Natural killer cell treated with Interleukin-12 subunit alpha and Interleukin-12 subunit beta and Interleukin-15 and Interleukin-18, amount 100 ng/mL, for 72 hours (primary cell): ENCODE data around the gene C16orf74. TPM values are rescaled to one million over a fixed set of nuclear protein-coding genes. Genes with fewer than 3 reads are reported as not detected.

Experiments
- ATAC-seq, 2 donors: fragments of 150-1000 bp; cut with Tn5 transposase in 1 of 2; sonication (Bioruptor Pico), chemical (Tn5 transposase) in 1 of 2; 2 replicates each; pipeline ENCODE4 v1.10.0; 2021
- DNase-seq: peaks from one replicate; pipeline ENCODE4 v3.0.0; 2022; ENCODE audit warnings: low spot score
- H3K27ac Mint-ChIP-seq, 2 donors: 1 replicate in 1 of 2; 2 replicates in 1 of 2; pipeline ENCODE4 v1.8.0; 2022; ENCODE audit warnings: mixed read lengths in 2 of 2, mild to moderate bottlenecking in 1 of 2, moderate library complexity in 1 of 2
- H3K27me3 Mint-ChIP-seq, 2 donors: 1 replicate in 1 of 2; 2 replicates in 1 of 2; pipeline ENCODE4 v1.8.0; 2022; ENCODE audit warnings: mixed read lengths in 2 of 2
- H3K36me3 Mint-ChIP-seq: one replicate; pipeline ENCODE4 v1.8.0; 2022; ENCODE audit warnings: mixed read lengths
- H3K4me1 Mint-ChIP-seq, 2 donors: 1 replicate in 1 of 2; 2 replicates in 1 of 2; pipeline ENCODE4 v1.8.0; 2022; ENCODE audit warnings: low read depth in 2 of 2, mixed read lengths in 2 of 2, mild to moderate bottlenecking in 1 of 2
- H3K4me3 Mint-ChIP-seq: one replicate; pipeline ENCODE4 v1.8.0; 2022; ENCODE audit warnings: mixed read lengths
- H3K9me3 Mint-ChIP-seq: 2 replicates; pipeline ENCODE4 v1.8.0; 2022; ENCODE audit warnings: mixed read lengths
- total RNA-seq, 2 donors: library from RNA; stranded (reverse); gene quantifications; one replicate each; pipeline ENCODE4 v1.2.3, GENCODE V29; 2022

C16orf74 gene
- total RNA-seq, 2 donors from 2014 or later: not detected

DNA sequence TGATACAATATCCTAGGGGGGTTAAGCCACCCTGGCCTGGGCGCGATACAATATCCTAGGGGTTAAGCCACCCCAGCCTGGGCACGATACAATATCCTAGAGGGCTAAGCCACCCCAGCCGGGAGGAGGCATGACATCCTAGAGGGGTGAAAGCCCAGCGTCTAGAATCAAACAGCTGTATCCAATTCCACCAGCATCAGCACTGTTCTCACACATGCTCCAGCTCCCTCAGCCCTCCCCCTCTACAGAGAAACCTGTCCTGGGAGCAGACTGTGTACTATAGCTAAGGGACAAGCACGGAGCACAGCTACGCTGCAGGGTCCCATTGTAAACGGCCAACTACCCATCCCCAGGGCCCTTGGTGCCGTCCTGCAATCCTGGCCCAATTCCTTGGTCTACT is 68.4 kb downstream of the C16orf74 start:
- Mint-ChIP-seq H3K9me3 (no peaks in the 10 kb centered on the region), H3K4me1 (peaks cover 20 to 26% of the 10 kb centered on the region in 2 donors), H3K4me3 (no peak overlapping the region), H3K27me3 (no peaks in the 10 kb centered on the region), H3K27ac (no peak overlapping the region), H3K36me3 (peaks cover 4% of the 10 kb centered on the region)
- DNase-seq (no peak), ATAC-seq (no peak)

DNA sequence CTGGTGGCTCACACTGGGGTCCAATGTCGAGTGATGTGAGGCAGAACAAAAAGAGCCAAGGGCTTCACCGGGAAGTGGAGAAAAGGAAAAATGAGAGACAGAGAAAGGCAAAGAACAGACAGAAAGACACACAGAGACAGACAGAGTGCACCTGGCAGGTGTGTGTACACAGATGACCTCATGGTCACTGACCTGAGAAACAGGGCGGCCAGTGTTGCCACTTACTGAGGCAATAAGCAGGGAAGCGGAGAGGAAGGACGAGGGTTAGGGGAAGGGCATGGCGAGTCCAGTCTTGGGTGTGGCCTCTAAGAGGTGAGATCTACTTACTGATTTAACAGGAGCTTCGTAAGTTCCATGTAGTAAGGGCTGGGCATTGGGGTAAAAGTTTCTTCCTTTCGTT is 69.6 kb downstream of the C16orf74 start:
- no peaks in the 10 kb centered on the region for H3K9me3 Mint-ChIP-seq
- H3K27me3 Mint-ChIP-seq: no peaks in the 10 kb centered on the region
- H3K4me3 Mint-ChIP-seq: no peak overlapping the region
- H3K27ac Mint-ChIP-seq: no peak overlapping the region
- ATAC-seq (no peak), DNase-seq (no peak)
- peaks cover 4% of the 10 kb centered on the region for H3K36me3 Mint-ChIP-seq
- H3K4me1 Mint-ChIP-seq: peaks cover 17 to 20% of the 10 kb centered on the region in 2 donors

DNA sequence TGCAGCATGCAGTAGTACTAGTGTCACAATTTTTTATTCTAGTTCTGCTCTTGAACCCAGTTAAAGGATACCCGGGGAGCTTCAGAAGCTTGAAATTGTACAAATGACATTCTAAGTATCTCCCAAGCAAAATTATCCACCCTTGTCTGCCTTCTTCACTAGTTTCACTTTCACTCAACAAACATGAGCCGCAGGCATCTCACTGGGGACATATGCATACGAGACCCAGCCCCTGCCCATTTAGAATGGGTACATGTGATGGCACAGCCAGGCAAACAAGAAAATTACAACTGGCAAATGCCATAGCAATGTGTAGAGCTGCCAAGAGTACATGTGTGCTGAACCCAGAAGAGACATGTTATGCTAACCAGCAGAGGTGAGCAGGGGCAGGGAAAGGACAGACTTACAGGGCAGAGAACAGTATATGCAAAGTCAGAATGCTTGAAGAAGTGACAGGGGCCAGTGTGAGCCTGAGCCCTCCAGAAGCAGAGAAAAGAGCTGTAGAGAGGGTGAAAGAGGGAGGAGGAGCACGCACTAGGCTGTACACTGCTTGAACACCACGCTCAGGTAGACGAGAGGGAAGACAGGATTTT is 70.4 kb downstream of the C16orf74 start:
- Mint-ChIP-seq H3K9me3 (no peaks in the 10 kb centered on the region), H3K36me3 (peaks cover 7% of the 10 kb centered on the region), H3K4me3 (no peak overlapping the region), H3K27me3 (no peaks in the 10 kb centered on the region), H3K27ac (peak overlapping the region; percentile 58 to 61), H3K4me1 (peaks cover 16 to 20% of the 10 kb centered on the region in 2 donors)
- DNase-seq (no peak), ATAC-seq (no peak)

DNA sequence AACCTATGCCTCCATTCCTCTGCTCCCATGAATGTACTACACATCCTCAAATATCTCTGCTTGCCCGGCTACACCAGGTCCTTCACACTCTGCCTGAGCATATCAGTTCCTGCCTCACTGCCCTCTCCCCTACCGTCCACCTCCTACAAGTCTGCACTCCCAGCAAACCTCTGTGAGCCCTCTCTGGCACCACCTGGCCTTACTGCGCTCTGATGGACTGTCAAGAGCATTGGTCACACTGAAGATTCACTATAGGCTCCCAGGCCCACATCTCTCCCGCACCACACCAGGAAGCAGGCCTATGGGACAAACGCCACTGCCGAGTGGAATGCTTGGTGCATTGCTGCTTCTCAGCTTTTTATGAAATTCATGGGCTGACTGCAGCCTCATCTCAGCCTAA is 71.0 kb downstream of the C16orf74 start:
- H3K4me3 Mint-ChIP-seq: no peak overlapping the region
- H3K27ac Mint-ChIP-seq: peak overlapping the region; percentile 58 to 61

DNA sequence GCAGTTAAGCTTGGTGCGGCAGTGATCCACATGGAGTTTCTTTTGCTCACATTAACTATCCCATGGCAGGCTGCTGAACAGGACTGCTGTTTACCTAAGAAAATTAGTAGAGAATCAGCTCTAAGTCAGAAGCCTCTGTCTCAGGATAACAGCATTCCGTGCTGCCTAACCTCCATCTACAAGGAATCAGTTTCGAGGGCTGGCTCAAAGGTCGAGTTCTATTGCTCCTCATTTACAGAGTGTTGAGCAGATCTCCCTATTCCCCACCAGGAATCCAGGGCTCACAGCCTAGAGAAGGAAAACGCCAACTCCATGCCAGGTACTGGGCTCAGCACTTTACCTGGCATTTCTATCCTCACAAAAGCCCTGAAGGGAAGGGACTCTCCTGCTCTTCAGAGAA is 72.1 kb downstream of the C16orf74 start:
- ATAC-seq: no peak
- no peak for DNase-seq
- no peak overlapping the region for H3K27ac Mint-ChIP-seq
- H3K4me1 Mint-ChIP-seq: peaks cover 16 to 23% of the 10 kb centered on the region in 2 donors
- H3K36me3 Mint-ChIP-seq: peaks cover 16% of the 10 kb centered on the region
- no peaks in the 10 kb centered on the region for H3K27me3 Mint-ChIP-seq
- H3K4me3 Mint-ChIP-seq: no peak overlapping the region
- no peaks in the 10 kb centered on the region for H3K9me3 Mint-ChIP-seq

More for the DNA sequence above, 71.0 kb downstream of the C16orf74 start:
- H3K27me3 Mint-ChIP-seq: no peaks in the 10 kb centered on the region
- H3K36me3 Mint-ChIP-seq: peaks cover 13% of the 10 kb centered on the region
- ATAC-seq (no peak), DNase-seq (no peak)
- no peaks in the 10 kb centered on the region for H3K9me3 Mint-ChIP-seq
- H3K4me1 Mint-ChIP-seq: peaks cover 16 to 23% of the 10 kb centered on the region in 2 donors

DNA sequence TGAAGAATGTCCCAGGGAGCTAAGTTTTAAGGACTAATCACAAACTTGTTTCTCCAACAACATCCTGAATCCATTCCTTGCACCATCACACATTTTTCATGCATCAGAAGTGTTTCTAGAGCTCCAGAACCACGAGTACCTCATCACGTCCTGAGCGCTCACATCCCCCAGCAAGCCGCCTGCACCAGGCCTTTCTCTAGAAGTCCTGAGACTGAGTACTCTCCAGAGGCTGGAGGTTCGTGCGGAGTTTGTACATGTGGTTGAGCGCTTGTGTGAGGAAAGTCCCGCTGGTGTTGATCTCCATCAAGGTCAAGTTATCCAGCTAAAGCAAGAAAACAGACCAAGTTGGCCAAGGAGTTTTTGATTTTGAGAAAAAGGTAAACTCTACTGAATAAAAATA is 72.9 kb downstream of the C16orf74 start:
- Mint-ChIP-seq H3K36me3 (peaks cover 16% of the 10 kb centered on the region), H3K4me1 (peaks cover 16 to 19% of the 10 kb centered on the region in 2 donors), H3K27me3 (no peaks in the 10 kb centered on the region), H3K9me3 (no peaks in the 10 kb centered on the region), H3K27ac (no peak overlapping the region), H3K4me3 (no peak overlapping the region)
- ATAC-seq: no peak
- no peak for DNase-seq

DNA sequence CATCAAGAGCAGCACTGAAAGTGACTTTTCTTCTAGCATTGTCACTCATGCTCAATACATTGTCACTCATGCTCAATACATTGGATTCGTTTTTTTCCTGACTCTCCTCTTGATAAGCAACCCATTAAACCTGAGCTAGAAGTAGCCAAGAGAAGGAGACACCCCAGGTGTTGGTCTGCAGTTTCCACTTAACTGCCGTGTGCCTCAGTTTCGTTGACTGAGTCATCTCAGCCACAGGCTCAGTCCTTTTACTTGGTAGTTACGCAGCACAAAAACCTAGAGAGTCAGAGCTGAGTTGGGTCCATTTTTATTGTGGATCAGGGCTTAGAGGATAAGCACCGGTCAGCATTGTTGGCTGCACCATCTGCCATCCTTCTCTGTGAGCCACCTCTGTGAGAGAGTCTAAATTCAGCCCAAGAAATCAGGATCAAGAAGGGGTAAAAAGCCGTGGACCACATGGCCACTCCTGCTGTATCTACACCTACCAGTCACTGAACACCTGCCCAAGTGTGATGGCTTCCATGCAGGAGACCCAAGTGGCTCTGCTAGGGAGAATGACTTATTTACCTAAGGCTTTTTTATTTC is 73.4 kb downstream of the C16orf74 start:
- H3K4me1 Mint-ChIP-seq: peaks cover 16 to 19% of the 10 kb centered on the region in 2 donors
- no peak overlapping the region for H3K4me3 Mint-ChIP-seq
- H3K9me3 Mint-ChIP-seq: no peaks in the 10 kb centered on the region
- H3K36me3 Mint-ChIP-seq: peaks cover 20% of the 10 kb centered on the region
- DNase-seq: no peak
- no peaks in the 10 kb centered on the region for H3K27me3 Mint-ChIP-seq
- ATAC-seq: no peak
- H3K27ac Mint-ChIP-seq: no peak overlapping the region

DNA sequence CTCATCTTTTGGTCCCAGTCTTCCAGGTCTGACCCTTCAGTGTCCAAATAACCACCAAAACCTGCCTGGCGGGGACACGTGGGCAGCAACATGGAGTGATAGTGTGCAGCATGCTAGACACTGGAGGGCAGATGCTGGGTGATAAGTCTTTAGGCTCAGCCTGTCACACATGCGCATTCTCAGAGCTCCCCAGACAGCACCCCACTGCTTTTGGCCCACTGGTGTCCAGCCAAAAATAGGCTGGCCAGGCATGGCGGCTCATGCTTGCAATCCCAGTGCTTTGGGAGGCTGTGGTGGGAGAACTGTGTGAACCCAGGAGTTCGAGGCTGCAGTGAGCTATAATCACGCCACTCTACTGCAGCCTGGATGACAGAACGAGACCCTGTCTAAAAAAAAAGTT is 74.4 kb downstream of the C16orf74 start:
- DNase-seq: no peak
- Mint-ChIP-seq H3K27ac (no peak overlapping the region), H3K27me3 (no peaks in the 10 kb centered on the region), H3K4me3 (no peak overlapping the region), H3K36me3 (peaks cover 20% of the 10 kb centered on the region), H3K4me1 (peaks cover 16 to 19% of the 10 kb centered on the region in 2 donors), H3K9me3 (no peaks in the 10 kb centered on the region)
- ATAC-seq: no peak

DNA sequence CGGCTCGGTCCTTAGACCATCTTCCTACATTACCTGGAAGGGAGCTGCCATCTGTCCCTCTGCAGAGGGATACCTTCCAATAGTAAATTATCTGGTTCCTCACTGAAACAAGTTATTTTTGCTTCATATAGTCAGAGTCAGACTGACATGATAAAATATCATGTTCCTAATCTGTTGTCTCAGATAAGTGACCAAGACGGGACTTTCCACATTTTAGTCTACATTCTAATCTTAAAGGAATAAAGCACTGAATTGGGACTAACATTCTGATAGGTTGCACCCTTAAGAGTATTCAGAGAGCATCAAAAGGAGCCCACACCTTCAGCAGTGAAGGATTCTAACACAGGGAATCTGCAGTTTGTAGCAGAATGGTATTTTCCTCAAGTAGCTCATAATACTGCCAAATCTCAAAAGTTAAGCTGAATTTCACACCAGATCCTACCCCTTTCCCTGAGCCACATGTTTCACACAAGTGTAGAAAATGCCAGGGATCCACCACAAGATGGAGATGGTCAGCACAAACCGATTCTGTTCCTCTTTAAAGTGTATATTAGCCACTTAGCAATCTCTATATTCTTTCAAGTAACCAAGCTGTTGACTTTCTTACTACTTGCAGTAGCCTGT is 75.5 kb downstream of the C16orf74 start:
- Mint-ChIP-seq H3K4me3 (no peak overlapping the region), H3K9me3 (no peaks in the 10 kb centered on the region), H3K36me3 (peaks cover 23% of the 10 kb centered on the region), H3K27me3 (no peaks in the 10 kb centered on the region), H3K27ac (peak overlapping the region in 1 of 2 donors; percentile 56), H3K4me1 (peaks cover 8 to 9% of the 10 kb centered on the region in 2 donors)
- DNase-seq (no peak), ATAC-seq (no peak)

DNA sequence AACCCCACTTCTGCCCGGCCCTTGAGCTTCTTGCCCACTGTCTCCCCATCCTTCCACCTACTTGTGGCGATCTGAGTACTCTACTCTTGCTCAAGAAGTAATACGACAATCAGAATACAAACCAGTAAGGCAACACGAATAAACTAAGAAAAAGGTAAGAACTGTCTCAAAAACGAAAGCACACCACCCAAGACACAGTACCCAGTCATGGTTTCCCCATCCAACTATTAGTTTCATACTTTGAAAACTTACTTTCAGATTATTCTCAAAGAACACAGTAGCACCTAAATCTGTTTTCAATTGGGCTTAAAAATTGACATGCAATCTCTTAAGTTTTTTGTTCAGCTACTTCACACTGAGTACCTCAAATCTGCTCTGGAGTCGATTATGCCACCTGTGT is 76.1 kb downstream of the C16orf74 start:
- Mint-ChIP-seq H3K27ac (peak overlapping the region in 1 of 2 donors; percentile 56), H3K4me1 (peaks cover 3 to 6% of the 10 kb centered on the region in 2 donors), H3K9me3 (no peaks in the 10 kb centered on the region), H3K36me3 (peaks cover 27% of the 10 kb centered on the region), H3K4me3 (no peak overlapping the region), H3K27me3 (no peaks in the 10 kb centered on the region)
- ATAC-seq (no peak), DNase-seq (no peak)

DNA sequence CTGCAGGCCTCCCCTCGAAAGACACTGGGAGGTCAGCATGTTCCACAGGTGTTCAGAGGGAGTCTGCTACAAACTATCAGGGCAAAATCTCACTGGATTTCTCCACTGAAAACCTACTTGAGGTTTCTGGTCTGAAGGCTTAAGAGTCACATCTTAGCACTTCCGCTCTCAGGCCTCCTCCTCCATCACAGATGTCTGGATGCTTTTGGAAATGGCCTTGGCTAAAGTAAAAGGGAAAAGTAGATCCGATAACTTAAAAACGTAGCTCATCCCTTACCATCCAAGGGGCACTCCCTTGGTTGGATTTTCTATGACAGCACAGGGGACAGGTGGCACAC is 76.5 kb downstream of the C16orf74 start:
- no peak for ATAC-seq
- peaks cover 0 to 3% of the 10 kb centered on the region in 2 donors for H3K4me1 Mint-ChIP-seq

DNA sequence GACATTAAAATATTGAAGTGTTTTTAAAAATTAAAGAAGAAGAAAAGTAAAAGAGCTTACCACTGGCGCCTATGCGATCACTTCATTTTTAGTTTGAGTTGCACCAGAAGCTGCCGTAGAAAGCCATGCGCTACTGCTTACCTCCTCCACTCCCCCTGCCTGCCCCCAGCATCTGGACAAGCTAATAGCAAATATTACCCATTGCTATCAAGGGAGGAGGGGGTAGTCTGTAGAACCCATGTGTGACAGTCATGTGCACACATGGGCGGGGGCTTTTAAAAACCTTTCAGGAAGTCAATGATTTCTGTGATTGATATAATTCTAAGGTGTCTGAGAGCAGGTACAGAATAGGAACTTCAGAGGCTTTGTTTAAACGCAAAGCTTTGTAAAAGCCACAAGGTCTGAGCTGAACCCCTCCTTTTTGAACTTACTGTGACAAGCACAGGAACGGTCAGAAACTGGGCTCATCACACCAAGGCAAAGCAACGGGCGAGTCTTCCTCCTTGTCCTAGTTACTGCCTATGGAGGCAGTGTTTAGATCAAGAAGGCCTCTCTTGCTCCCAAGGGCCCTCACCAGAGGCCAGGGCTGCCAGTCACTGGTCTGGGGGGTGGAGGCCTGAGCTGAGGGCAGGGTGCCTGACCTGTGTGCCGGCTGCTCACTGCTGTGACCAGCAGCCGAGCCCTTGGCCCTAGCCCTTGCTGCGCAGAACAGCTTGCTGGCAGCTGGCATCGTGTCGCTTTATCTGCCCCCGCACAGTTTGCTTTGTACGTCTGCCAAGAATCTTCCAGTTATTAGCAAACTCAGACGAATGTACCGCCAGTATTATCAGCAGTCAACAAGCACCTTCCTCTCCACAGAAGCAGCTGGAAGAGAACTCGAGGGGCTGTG is 77.1 kb downstream of the C16orf74 start:
- Mint-ChIP-seq H3K27me3 (no peaks in the 10 kb centered on the region), H3K4me1 (peaks cover 0 to 3% of the 10 kb centered on the region in 2 donors), H3K4me3 (no peak overlapping the region), H3K9me3 (no peaks in the 10 kb centered on the region), H3K27ac (no peak overlapping the region), H3K36me3 (peaks cover 33% of the 10 kb centered on the region)
- ATAC-seq (peak in 1 of 2 donors; percentile 36), DNase-seq (no peak)

More for the DNA sequence above, 76.5 kb downstream of the C16orf74 start:
- Mint-ChIP-seq H3K9me3 (no peaks in the 10 kb centered on the region), H3K4me3 (no peak overlapping the region), H3K27ac (no peak overlapping the region), H3K27me3 (no peaks in the 10 kb centered on the region), H3K36me3 (peaks cover 31% of the 10 kb centered on the region)
- DNase-seq: no peak

DNA sequence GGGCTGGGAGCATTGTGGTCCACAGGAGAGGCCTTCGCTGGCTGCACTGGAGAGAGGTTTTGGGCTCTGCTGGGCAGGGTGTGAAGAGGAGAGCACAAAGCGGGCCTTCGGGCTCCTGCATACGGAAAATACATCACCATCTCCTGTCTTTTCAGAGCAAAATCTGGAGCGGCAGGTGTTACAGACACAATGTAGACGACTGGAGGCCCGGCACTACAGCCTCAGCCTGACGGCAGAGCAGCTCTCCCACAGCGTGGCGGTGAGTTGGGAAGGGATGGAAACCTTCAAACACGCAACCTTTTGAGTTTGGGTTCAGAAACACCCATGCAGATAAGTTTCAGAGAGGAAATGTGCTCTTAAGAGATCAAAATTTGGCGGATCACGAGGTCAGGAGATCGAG is 80.1 kb downstream of the C16orf74 start:
- H3K4me1 Mint-ChIP-seq: peaks cover 0 to 4% of the 10 kb centered on the region in 2 donors
- no peak overlapping the region for H3K27ac Mint-ChIP-seq
- peaks cover 39% of the 10 kb centered on the region for H3K36me3 Mint-ChIP-seq
- no peaks in the 10 kb centered on the region for H3K9me3 Mint-ChIP-seq
- H3K4me3 Mint-ChIP-seq: no peak overlapping the region
- ATAC-seq: no peak
- H3K27me3 Mint-ChIP-seq: no peaks in the 10 kb centered on the region
- DNase-seq: no peak
